Gastroesophageal sphincter (tissue), 4 donors: Measurements from ENCODE around the gene KCND3. TPM values are rescaled to one million over a fixed set of nuclear protein-coding genes. Genes with fewer than 3 reads are reported as not detected.

Experiments
- ATAC-seq: fragments of 150-250 bp; one replicate; pipeline ENCODE4 v1.9.1; 2016; ENCODE audit warnings: mild to moderate bottlenecking, moderate library complexity
- H3K27ac ChIP-seq, 4 donors: fragments of 200-600 bp; sonication (generic) in 3 of 4; 1 replicate in 3 of 4; 2 replicates in 1 of 4; pipeline ENCODE4 v1.5.1; 2016 to 2019
- H3K27me3 ChIP-seq: fragments of 200-600 bp; sonication (generic); one replicate; pipeline ENCODE4 v1.5.1; 2019
- H3K36me3 ChIP-seq, 2 donors: fragments of 200-600 bp; sonication (generic); one replicate each; pipeline ENCODE4 v1.5.1; 2019; ENCODE audit warnings: control low read depth in 1 of 2
- H3K4me1 ChIP-seq, 3 donors: fragments of 200-600 bp; sonication (generic); 1 replicate in 2 of 3; 2 replicates in 1 of 3; pipeline ENCODE4 v1.5.1; 2016 to 2019; ENCODE audit warnings: control low read depth in 2 of 3
- H3K4me3 ChIP-seq, 2 donors: fragments of 200-600 bp; sonication (generic); one replicate each; pipeline ENCODE4 v1.5.1; 2019; ENCODE audit warnings: mild to moderate bottlenecking in 1 of 2, moderate library complexity in 1 of 2
- H3K9me3 ChIP-seq, 3 donors: fragments of 200-600 bp; sonication (generic); one replicate each; pipeline ENCODE4 v1.5.1; 2017 to 2019; ENCODE audit warnings: control low read depth in 2 of 3
- CTCF ChIP-seq, 4 experiments: fragments of 200-600 bp in 2 of 4; fragments of 450-650 bp in 2 of 4; sonication (generic) in 1 of 4; IDR thresholded peaks; one replicate each; pipeline ENCODE4 v1.5.1; 2017 to 2019; ENCODE audit warnings: antibody characterized with exemption in 4 of 4, mild to moderate bottlenecking in 2 of 4, moderate library complexity in 2 of 4
- EP300 ChIP-seq: sonication (generic); formaldehyde crosslinking; IDR thresholded peaks from one replicate; pipeline ENCODE4 v1.6.1; 2017; ENCODE audit warnings: antibody characterized with exemption, mild to moderate bottlenecking
- POLR2A ChIP-seq, 2 donors: fragments of 450-650 bp; IDR thresholded peaks; one replicate each; pipeline ENCODE4 v1.6.1; 2017; ENCODE audit warnings: antibody characterized with exemption in 2 of 2, mild to moderate bottlenecking in 2 of 2, moderate library complexity in 1 of 2
- POLR2AphosphoS5 ChIP-seq: sonication (generic); formaldehyde crosslinking; IDR thresholded peaks from one replicate; pipeline ENCODE4 v1.6.1; 2017; ENCODE audit warnings: antibody characterized with exemption
- WGBS, 2 donors: methylation state at CpG; one replicate each; pipeline ENCODE4 v1.1.5; 2018; ENCODE audit warnings: low coverage in 1 of 2; 5-methylcytosine and 5-hydroxymethylcytosine counted together
- total RNA-seq, 4 donors: library from RNA; depleted of rRNA; stranded (reverse); fragments of >200 nt; gene quantifications; one replicate each; pipeline ENCODE4 v1.1.0, GENCODE V29; 2016

The KCND3 gene
- total RNA-seq, 4 donors from 2014 or later = 36.2 to 58.7 (median 57.4) TPM

- no peak for ATAC-seq
- WGBS, 2 donors = 31 to 86% methylated on average over 1 of the region's 1 CpG
- Histone ChIP-seq H3K4me3 (no peak overlapping the region), H3K27me3 (no peaks in the 10 kb centered on the region), H3K4me1 (peaks cover 0 to 10% (median 0%) of the 10 kb centered on the region in 3 donors), H3K36me3 (no peaks in the 10 kb centered on the region), H3K27ac (no peak overlapping the region), H3K9me3 (no peaks in the 10 kb centered on the region)
- TF ChIP-seq POLR2A (IDR thresholded peaks at IDR 0.05) = no peak
- TF ChIP-seq POLR2AphosphoS5 = no peak
- no peak for TF ChIP-seq CTCF (IDR thresholded peaks at IDR 0.05)
- TF ChIP-seq EP300 = no peak
These were observed 37.0 kb upstream of the KCND3 start for GRCh38 chr1:112026501-112026900.

GRCh38 chr1:112026016-112026415, 36.5 kb upstream of the KCND3 start:
- H3K9me3 ChIP-seq = no peaks in the 10 kb centered on the region
- no peak overlapping the region for H3K27ac ChIP-seq
- H3K27me3 ChIP-seq = no peaks in the 10 kb centered on the region
- no peaks in the 10 kb centered on the region for H3K36me3 ChIP-seq
- peaks cover 0 to 8% (median 0%) of the 10 kb centered on the region in 3 donors for H3K4me1 ChIP-seq
- WGBS, 2 donors = 45 to 59% methylated on average over 5 of the region's 5 CpGs
- no peak for ATAC-seq
- no peak for TF ChIP-seq POLR2A (IDR thresholded peaks at IDR 0.05)
- no peak overlapping the region for H3K4me3 ChIP-seq

GRCh38 chr1:112021263-112021662, 31.8 kb upstream of the KCND3 start:
- Histone ChIP-seq H3K27me3 (no peaks in the 10 kb centered on the region), H3K36me3 (no peaks in the 10 kb centered on the region), H3K27ac (no peak overlapping the region), H3K4me1 (peaks cover 0 to 8% (median 0%) of the 10 kb centered on the region in 3 donors), H3K9me3 (no peaks in the 10 kb centered on the region), H3K4me3 (no peak overlapping the region)
- ATAC-seq = no peak
- TF ChIP-seq POLR2A (IDR thresholded peaks at IDR 0.05) (no peak), EP300 (no peak), CTCF (IDR thresholded peaks at IDR 0.05) (no peak), POLR2AphosphoS5 (no peak)
- 70 to 81% methylated on average over 4 of the region's 4 CpGs for WGBS, 2 donors

GRCh38 chr1:112017183-112017582, 27.7 kb upstream of the KCND3 start:
- no peak for ATAC-seq
- H3K27ac ChIP-seq = no peak overlapping the region
- no peak overlapping the region for H3K4me3 ChIP-seq
- no peaks in the 10 kb centered on the region for H3K36me3 ChIP-seq
- TF ChIP-seq POLR2AphosphoS5 (no peak), POLR2A (IDR thresholded peaks at IDR 0.05) (no peak), CTCF (IDR thresholded peaks at IDR 0.05) (no peak), EP300 (no peak)
- WGBS, 2 donors = 71 to 79% methylated on average over 3 to 5 of the region's 6 CpGs
- no peaks in the 10 kb centered on the region for H3K27me3 ChIP-seq
- peaks cover 0 to 6% (median 0%) of the 10 kb centered on the region in 3 donors for H3K9me3 ChIP-seq
- no peaks in the 10 kb centered on the region for H3K4me1 ChIP-seq

- 60 to 64% methylated on average over 1 of the region's 1 CpG for WGBS, 2 donors
- TF ChIP-seq CTCF (IDR thresholded peaks at IDR 0.05) (no peak), POLR2A (IDR thresholded peaks at IDR 0.05) (no peak), EP300 (no peak), POLR2AphosphoS5 (no peak)
- H3K9me3 ChIP-seq = peaks cover 0 to 6% (median 0%) of the 10 kb centered on the region in 3 donors
- H3K4me3 ChIP-seq = no peak overlapping the region
- no peak overlapping the region for H3K27ac ChIP-seq
- no peaks in the 10 kb centered on the region for H3K36me3 ChIP-seq
- no peaks in the 10 kb centered on the region for H3K27me3 ChIP-seq
- ATAC-seq = no peak
- H3K4me1 ChIP-seq = peaks cover 0 to 8% (median 0%) of the 10 kb centered on the region in 3 donors
These were observed 23.4 kb upstream of the KCND3 start for GRCh38 chr1:112012823-112013222.
